ENCODE data around the gene MMP14.

MMP14 gene

GRCh38 chr14:22794551-22794951, 41.8 kb upstream of the MMP14 start:
- H3K27me3 ChIP-seq (replicated peaks; ENCODE audit: control insufficient read depth, insufficient read depth, low read length) = no peaks in the 10 kb centered on the region
- H3K4me3 ChIP-seq (replicated peaks; ENCODE audit: low read depth, low read length) = no peak overlapping the region
- no peak for TF ChIP-seq CTCF (IDR thresholded peaks at IDR 0.05; ENCODE audit: insufficient read depth, low read length, poor library complexity, severe bottlenecking)
- H3K36me3 ChIP-seq (ENCODE audit: control insufficient read depth, insufficient read depth, low read length) = no peaks in the 10 kb centered on the region; the same call in 1 of the 2 replicates
- DNase-seq (ENCODE audit: extremely low read depth, insufficient read length) = peak; percentile 73

DNA sequence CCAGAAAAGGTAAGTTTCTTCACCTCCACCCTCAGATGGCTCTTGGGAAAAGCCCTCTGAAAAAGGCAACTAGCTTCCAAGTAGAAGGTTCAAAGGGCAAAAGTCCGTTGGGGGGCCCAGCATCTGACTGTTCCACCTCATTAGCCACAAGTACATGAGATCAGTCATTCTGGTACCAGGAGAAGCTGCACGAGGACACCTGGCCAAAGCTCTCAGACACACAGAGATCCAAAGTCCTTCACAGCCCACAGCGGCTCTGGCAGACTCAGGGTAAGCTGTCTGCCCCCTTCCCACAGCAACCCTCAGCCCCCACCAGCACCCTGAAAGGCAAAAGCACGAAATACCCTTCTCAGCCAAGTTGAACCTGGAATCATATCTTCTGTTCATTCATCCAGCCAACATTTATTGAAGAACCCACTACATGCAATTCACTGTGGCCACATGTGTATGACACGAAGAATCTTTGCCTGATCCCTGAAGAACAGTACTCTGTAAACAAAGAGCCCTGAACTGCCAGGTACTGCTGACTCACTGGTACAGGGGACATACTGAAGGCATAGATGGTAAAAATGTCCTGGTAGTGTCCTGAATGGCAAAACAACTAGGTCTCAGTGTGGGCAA, 40.2 kb upstream of the MMP14 start:
- no peaks in the 10 kb centered on the region; the same call in 1 of the 2 replicates for H3K36me3 ChIP-seq (ENCODE audit: control insufficient read depth, insufficient read depth, low read length)
- no peaks in the 10 kb centered on the region for H3K27me3 ChIP-seq (replicated peaks; ENCODE audit: control insufficient read depth, insufficient read depth, low read length)
- no peak for TF ChIP-seq CTCF (IDR thresholded peaks at IDR 0.05; ENCODE audit: insufficient read depth, low read length, poor library complexity, severe bottlenecking)
- H3K4me3 ChIP-seq (replicated peaks; ENCODE audit: low read depth, low read length) = no peak overlapping the region
- peak; percentile 69 for DNase-seq (ENCODE audit: extremely low read depth, insufficient read length)

DNA sequence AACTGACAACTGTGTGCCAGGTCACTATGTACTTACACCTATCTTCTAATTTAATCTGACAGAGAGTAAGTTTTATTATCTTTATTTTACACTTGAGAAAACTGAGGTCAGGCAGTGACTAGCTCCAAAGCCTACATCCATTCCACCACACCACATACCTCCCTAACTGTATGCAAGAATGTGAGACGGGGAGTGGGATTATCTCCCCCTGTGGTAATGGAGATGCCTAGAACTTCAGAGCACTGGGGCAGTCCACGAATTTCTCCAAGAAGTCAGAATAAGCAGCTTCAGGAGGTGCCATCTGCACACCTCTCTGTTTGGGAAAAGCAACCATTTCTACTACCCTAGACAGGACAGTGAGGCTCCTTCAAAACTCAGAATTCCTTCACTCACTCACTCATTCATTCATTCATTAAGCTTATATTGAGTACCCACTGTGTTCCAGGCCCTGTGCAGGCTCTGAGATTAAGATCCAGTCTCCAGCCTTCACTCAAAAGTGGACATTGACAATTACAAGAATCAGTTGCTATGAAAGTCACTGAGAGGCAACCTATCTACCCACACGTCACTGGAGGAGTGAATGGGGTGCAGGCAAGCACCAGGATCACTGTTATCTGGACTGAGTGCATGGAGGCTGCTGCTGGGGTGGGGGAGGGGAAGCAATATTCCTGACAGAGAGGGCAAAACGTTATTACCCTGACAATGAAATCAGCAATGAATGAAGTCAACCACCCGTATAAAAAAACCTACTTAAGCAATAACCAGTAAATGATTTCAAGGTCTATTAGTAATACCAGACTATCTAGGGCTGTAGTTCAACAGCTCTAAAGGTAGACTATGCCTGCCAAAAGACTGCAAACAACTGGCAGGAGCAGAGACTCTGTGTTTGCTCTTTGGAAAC, 39.1 kb upstream of the MMP14 start:
- DNase-seq (ENCODE audit: extremely low read depth, insufficient read length) = no peak
- no peaks in the 10 kb centered on the region for H3K36me3 ChIP-seq (ENCODE audit: control insufficient read depth, insufficient read depth, low read length)
- no peaks in the 10 kb centered on the region for H3K27me3 ChIP-seq (replicated peaks; ENCODE audit: control insufficient read depth, insufficient read depth, low read length)
- no peak overlapping the region for H3K4me3 ChIP-seq (replicated peaks; ENCODE audit: low read depth, low read length)
- no peak for TF ChIP-seq CTCF (IDR thresholded peaks at IDR 0.05; ENCODE audit: insufficient read depth, low read length, poor library complexity, severe bottlenecking)

- H3K4me3 ChIP-seq (replicated peaks; ENCODE audit: low read depth, low read length) = no peak overlapping the region
- H3K27me3 ChIP-seq (replicated peaks; ENCODE audit: control insufficient read depth, insufficient read depth, low read length) = no peaks in the 10 kb centered on the region
- no peaks in the 10 kb centered on the region for H3K36me3 ChIP-seq (ENCODE audit: control insufficient read depth, insufficient read depth, low read length)
- no peak for TF ChIP-seq CTCF (IDR thresholded peaks at IDR 0.05; ENCODE audit: insufficient read depth, low read length, poor library complexity, severe bottlenecking)
- DNase-seq (ENCODE audit: extremely low read depth, insufficient read length) = no peak
These were observed 37.9 kb upstream of the MMP14 start for GRCh38 chr14:22798528-22798927.

DNA sequence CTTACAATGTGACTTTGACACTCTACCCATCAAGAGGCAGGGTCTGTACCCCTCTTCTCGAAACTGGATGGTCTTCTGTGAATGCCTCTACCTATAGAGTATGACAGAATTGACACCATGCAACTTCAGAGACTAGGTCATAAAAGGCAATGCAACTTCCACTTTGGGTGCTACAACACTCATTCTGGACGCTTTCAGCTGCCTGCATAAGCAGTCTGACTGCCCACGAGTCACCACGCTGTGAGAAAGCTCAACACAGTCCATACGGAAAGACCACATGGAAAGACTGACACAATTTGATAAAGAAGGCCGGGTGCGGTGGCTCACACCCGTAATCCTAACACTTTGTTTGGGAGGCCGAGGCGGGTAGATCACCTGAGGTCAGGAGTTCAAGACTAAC, 36.0 kb upstream of the MMP14 start:
- DNase-seq (ENCODE audit: extremely low read depth, insufficient read length) = no peak
- H3K27me3 ChIP-seq (replicated peaks; ENCODE audit: control insufficient read depth, insufficient read depth, low read length) = no peaks in the 10 kb centered on the region
- H3K36me3 ChIP-seq (ENCODE audit: control insufficient read depth, insufficient read depth, low read length) = no peaks in the 10 kb centered on the region
- no peak for TF ChIP-seq CTCF (IDR thresholded peaks at IDR 0.05; ENCODE audit: insufficient read depth, low read length, poor library complexity, severe bottlenecking)
- no peak overlapping the region for H3K4me3 ChIP-seq (replicated peaks; ENCODE audit: low read depth, low read length)
